NOMO-1 treated with dmso at 0.1 percent for 144 hours (cell line): ENCODE data around the gene KRTAP5-5.

Experiments
- DNase-seq: peaks from one replicate; lab custom pipeline; 2025; ENCODE audit not compliant: unreplicated experiment; lab: John Stamatoyannopoulos, UW

The KRTAP5-5 gene

GRCh38 chr11:1674173-1675131, 44.9 kb downstream of the KRTAP5-5 start:
- no peak for DNase-seq

DNA sequence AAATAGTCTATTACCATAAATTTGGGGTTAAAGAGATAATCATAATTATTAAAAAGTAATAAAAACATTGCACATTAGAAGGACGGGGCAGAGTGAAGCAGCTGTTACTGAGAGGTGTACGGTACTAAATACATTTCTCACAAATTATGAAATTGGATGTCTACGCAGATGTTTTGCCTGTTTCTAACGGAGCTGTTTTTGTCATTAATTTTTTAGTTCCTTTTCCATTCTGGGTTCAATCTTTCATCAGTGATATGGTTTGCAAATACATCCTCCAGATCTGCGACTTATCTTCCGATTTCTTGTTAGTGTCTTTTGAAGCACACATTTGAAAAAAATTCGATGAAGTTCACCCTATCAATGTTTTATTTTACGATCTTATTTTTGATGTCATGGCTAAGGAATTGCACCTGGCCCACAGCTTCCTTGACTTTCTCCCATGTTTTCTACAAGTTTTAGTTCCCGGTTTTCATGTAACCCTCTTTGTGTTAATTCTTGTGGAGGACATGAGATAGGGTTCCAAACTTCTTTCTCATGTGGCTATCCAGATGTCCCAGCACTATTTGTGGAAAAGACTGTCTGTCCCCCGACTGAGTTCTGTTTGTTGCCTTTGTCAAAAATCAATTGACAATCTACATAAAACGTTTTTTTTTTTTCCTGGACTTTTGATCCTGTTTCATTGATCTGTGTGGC, 46.1 kb downstream of the KRTAP5-5 start:
- no peak for DNase-seq

- no peak for DNase-seq
These were observed 46.7 kb downstream of the KRTAP5-5 start for GRCh38 chr11:1676229-1676740.

DNA sequence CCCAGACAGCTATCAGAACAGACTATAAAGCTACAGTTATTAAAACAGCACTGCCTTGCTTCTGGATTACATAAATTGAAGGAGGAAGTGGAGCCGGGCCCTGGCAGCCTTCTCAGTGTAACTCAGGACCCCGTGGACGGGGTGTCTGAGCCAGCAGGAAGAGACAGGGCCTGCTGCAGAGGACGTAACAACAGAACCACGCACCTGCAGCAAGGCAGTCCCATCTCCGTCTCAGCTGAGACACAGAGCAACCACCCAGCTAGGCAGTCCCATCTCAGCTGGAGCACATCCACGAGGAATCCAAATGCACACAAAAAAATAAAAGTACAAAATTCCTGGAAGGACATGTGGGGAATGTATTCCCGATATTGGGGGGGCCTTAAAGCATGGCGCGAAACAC, 50.3 kb downstream of the KRTAP5-5 start:
- no peak for DNase-seq
